HEK293 (cell line): ENCODE measurements around the gene STK10.

Source experiments
- CTCF ChIA-PET: fragments of 350-600 bp; formaldehyde crosslinking; extraction: SDS; loops from one replicate; lab custom pipeline; 2021; ENCODE audit warnings: antibody characterized with exemption; lab: Yijun Ruan, JAX
- POLR2A ChIA-PET: fragments of 300-600 bp; formaldehyde crosslinking; extraction: SDS; loops from one replicate; lab custom pipeline; 2020; ENCODE audit warnings: antibody characterized with exemption, inconsistent platforms; lab: Yijun Ruan, JAX
- H3K27ac ChIP-seq: fragments of 200-500 bp; sonication (Bioruptor generic); 2 replicates; pipeline ENCODE4 v1.5.1; 2014; ENCODE audit warnings: low read depth, low read length, control low read depth, inconsistent platforms; ENCODE audit errors: extremely low read depth
- H3K36me3 ChIP-seq, 2 experiments: fragments of 200-500 bp in 1 of 2; sonication (Bioruptor generic) in 1 of 2; 1 replicate in 1 of 2; 2 replicates in 1 of 2; pipeline ENCODE4 v1.5.1; 2014 to 2017; ENCODE audit warnings: inconsistent platforms in 2 of 2, low read length in 2 of 2; ENCODE audit not compliant: control insufficient read depth in 2 of 2, insufficient read depth in 1 of 2
- H3K4me1 ChIP-seq: fragments of 200-500 bp; sonication (Bioruptor generic); 2 replicates; pipeline ENCODE4 v1.5.1; 2014; ENCODE audit warnings: mild to moderate bottlenecking, low read length, inconsistent platforms; ENCODE audit not compliant: control insufficient read depth, insufficient read depth
- H3K4me3 ChIP-seq: 2 replicates; pipeline ENCODE4 v1.5.1; 2011; ENCODE audit warnings: low read depth, mild to moderate bottlenecking, control low read depth, low read length, moderate library complexity
- H3K9me3 ChIP-seq: fragments of 200-500 bp; sonication (Bioruptor generic); 2 replicates; pipeline ENCODE4 v1.5.1; 2014; ENCODE audit warnings: low read depth, low read length, inconsistent platforms; ENCODE audit not compliant: control insufficient read depth, insufficient read depth
- BCL6B ChIP-seq: fragments of 450-650 bp; formaldehyde crosslinking; IDR thresholded peaks from 2 replicates; pipeline ENCODE4 v1.5.1; 2017; ENCODE audit warnings: missing biosample characterization, missing genetic modification characterization
- CTCF ChIP-seq: fragments of 450-650 bp; formaldehyde crosslinking; IDR thresholded peaks from 2 replicates; pipeline ENCODE4 v1.5.1; 2016; ENCODE audit warnings: missing biosample characterization, missing genetic modification characterization
- KLF8 ChIP-seq: fragments of 450-650 bp; formaldehyde crosslinking; IDR thresholded peaks from 2 replicates; pipeline ENCODE4 v1.5.1; 2016; ENCODE audit warnings: missing biosample characterization, missing genetic modification characterization
- OSR2 ChIP-seq: fragments of 450-650 bp; formaldehyde crosslinking; IDR thresholded peaks from 2 replicates; pipeline ENCODE4 v1.5.1; 2016; ENCODE audit warnings: missing biosample characterization, missing genetic modification characterization
- RBAK ChIP-seq: fragments of 450-650 bp; formaldehyde crosslinking; IDR thresholded peaks from 2 replicates; pipeline ENCODE4 v1.5.1; 2016; ENCODE audit warnings: missing biosample characterization, missing genetic modification characterization
- SP7 ChIP-seq: fragments of 450-650 bp; formaldehyde crosslinking; IDR thresholded peaks from 2 replicates; pipeline ENCODE4 v1.5.1; 2016; ENCODE audit warnings: missing biosample characterization, missing genetic modification characterization
- ZBTB1 ChIP-seq: fragments of 450-650 bp; formaldehyde crosslinking; IDR thresholded peaks from 2 replicates; pipeline ENCODE4 v1.5.1; 2016; ENCODE audit warnings: missing biosample characterization, missing genetic modification characterization
- ZBTB11 ChIP-seq: fragments of 450-650 bp; formaldehyde crosslinking; conservative IDR thresholded peaks from 2 replicates; pipeline ENCODE4 v1.5.1; 2016; ENCODE audit warnings: low read depth, missing biosample characterization, missing genetic modification characterization
- ZFHX2 ChIP-seq: fragments of 450-650 bp; formaldehyde crosslinking; conservative IDR thresholded peaks from 2 replicates; pipeline ENCODE4 v1.5.1; 2016; ENCODE audit warnings: missing biosample characterization, missing genetic modification characterization
- ZNF274 ChIP-seq, 2 experiments: fragments of 200-500 bp in 1 of 2; fragments of 450-650 bp in 1 of 2; sonication (Bioruptor generic) in 1 of 2; formaldehyde crosslinking in 1 of 2; IDR thresholded peaks; 2 replicates each; pipeline versions ENCODE4 v1.5.1 to v1.6.1; 2014 to 2016; ENCODE audit warnings: borderline replicate concordance in 1 of 2, inconsistent platforms in 1 of 2, low read length in 1 of 2, missing biosample characterization in 1 of 2, missing genetic modification characterization in 1 of 2
- ZNF335 ChIP-seq: fragments of 450-650 bp; formaldehyde crosslinking; conservative IDR thresholded peaks from 2 replicates; pipeline ENCODE4 v1.5.1; 2016; ENCODE audit warnings: missing biosample characterization, missing genetic modification characterization
- ZNF341 ChIP-seq: fragments of 450-650 bp; formaldehyde crosslinking; IDR thresholded peaks from 2 replicates; pipeline ENCODE4; 2016; ENCODE audit warnings: low read depth, missing biosample characterization, missing genetic modification characterization
- ZNF394 ChIP-seq: fragments of 450-650 bp; formaldehyde crosslinking; IDR thresholded peaks from 2 replicates; pipeline ENCODE4 v1.5.1; 2016; ENCODE audit warnings: missing biosample characterization, missing genetic modification characterization, mild to moderate bottlenecking, moderate library complexity, borderline replicate concordance
- ZNF404 ChIP-seq: fragments of 450-650 bp; formaldehyde crosslinking; IDR thresholded peaks from 2 replicates; pipeline ENCODE4 v1.5.1; 2017; ENCODE audit warnings: missing biosample characterization, missing genetic modification characterization
- ZNF600 ChIP-seq: fragments of 450-650 bp; formaldehyde crosslinking; IDR thresholded peaks from 2 replicates; pipeline ENCODE4 v1.5.1; 2016; ENCODE audit warnings: missing biosample characterization, missing genetic modification characterization
- ZNF610 ChIP-seq: fragments of 450-650 bp; formaldehyde crosslinking; IDR thresholded peaks from 2 replicates; pipeline ENCODE4 v1.5.1; 2016; ENCODE audit warnings: missing biosample characterization, missing genetic modification characterization, borderline replicate concordance
- ZNF677 ChIP-seq: fragments of 450-650 bp; IDR thresholded peaks from 2 replicates; pipeline ENCODE4 v1.5.0; 2018; ENCODE audit warnings: missing biosample characterization, mild to moderate bottlenecking, missing genetic modification characterization, moderate library complexity
- ZNF692 ChIP-seq: fragments of 450-650 bp; formaldehyde crosslinking; IDR thresholded peaks from 2 replicates; pipeline ENCODE4 v1.5.1; 2016; ENCODE audit warnings: missing biosample characterization, missing genetic modification characterization
- ZNF704 ChIP-seq: fragments of 450-650 bp; formaldehyde crosslinking; IDR thresholded peaks from 2 replicates; pipeline ENCODE4 v1.5.1; 2016; ENCODE audit warnings: missing biosample characterization, missing genetic modification characterization
- ZNF707 ChIP-seq: fragments of 450-650 bp; formaldehyde crosslinking; IDR thresholded peaks from 2 replicates; pipeline ENCODE4 v1.5.1; 2016; ENCODE audit warnings: missing biosample characterization, missing genetic modification characterization
- ZNF776 ChIP-seq: fragments of 450-650 bp; formaldehyde crosslinking; IDR thresholded peaks from 2 replicates; pipeline ENCODE4 v1.5.0; 2017; ENCODE audit warnings: missing biosample characterization, missing genetic modification characterization, borderline replicate concordance
- ZSCAN5A ChIP-seq: fragments of 450-650 bp; formaldehyde crosslinking; IDR thresholded peaks from 2 replicates; pipeline ENCODE4 v1.5.1; 2016; ENCODE audit warnings: missing biosample characterization, missing genetic modification characterization

STK10 gene

GRCh38 chr5:171999877-172000276, 188.1 kb downstream of the STK10 start (continued):
- TF ChIP-seq ZNF341, result no peak
- no peak for TF ChIP-seq ZBTB1
- no peak for TF ChIP-seq ZNF610 (tag by site-specific recombination)
- TF ChIP-seq ZNF335, result no peak

- Histone ChIP-seq H3K4me3 (no peak overlapping the region), H3K4me1 (peaks cover 30% of the 10 kb centered on the region), H3K36me3 (peaks cover 9 to 11% of the 10 kb centered on the region in 2 experiments; a peak in 2 of 3 replicates), H3K27ac (no peak overlapping the region), H3K9me3 (no peaks in the 10 kb centered on the region)
- POLR2A ChIA-PET, result interaction anchor here (0.7 kb wide), 1 partner anchor 106 kb away, joined by 3 read pairs; no protein-coding TSS in a partner anchor
- CTCF ChIA-PET, result interaction anchor here (0.5 kb wide), 1 partner anchor 189 kb away, joined by 3 read pairs; no protein-coding TSS in a partner anchor
- TF ChIP-seq ZNF704 (tag by site-specific recombination) (no peak), ZSCAN5A (tag by site-specific recombination) (no peak), ZNF692 (tag by site-specific recombination) (no peak)
Measured at GRCh38 chr5:171999100-171999499, 188.9 kb downstream of the STK10 start.

- H3K9me3 ChIP-seq, result no peaks in the 10 kb centered on the region
- ChIA-PET POLR2A (interaction anchor here (2.8 kb wide), 1 partner anchor 10 kb away, joined by 19 read pairs; the partner anchor contains the start of gene FBXW11), CTCF (interaction anchor here (0.6 to 3.2 kb wide), 4 partner anchors 9 to 588 kb away, joined by 3 to 18 read pairs (median 4); partner anchors contain the start of gene FBXW11)
- no peak overlapping the region for H3K27ac ChIP-seq
- H3K36me3 ChIP-seq, result peaks cover 9 to 11% of the 10 kb centered on the region in 2 experiments; a peak in 2 of 3 replicates
- no peak overlapping the region for H3K4me3 ChIP-seq
- peaks cover 17% of the 10 kb centered on the region for H3K4me1 ChIP-seq
- TF ChIP-seq OSR2 (no peak), ZNF394 (tag by site-specific recombination) (no peak), ZNF404 (no peak), SP7 (tag by site-specific recombination) (no peak), KLF8 (no peak), ZBTB11 (tag by site-specific recombination) (no peak), BCL6B (tag by site-specific recombination) (no peak), ZNF274 (IDR thresholded peaks at IDR 0.05; ENCODE audit: low read length) (no peak), ZNF274 (tag by site-specific recombination; IDR thresholded peaks at IDR 0.05; ENCODE audit: borderline replicate concordance) (no peak), ZNF707 (tag by site-specific recombination) (no peak), ZNF776 (tag by site-specific recombination) (no peak), ZFHX2 (tag by site-specific recombination) (no peak), ZNF600 (no peak), CTCF (tag by site-specific recombination) (no peak), ZNF677 (tag by site-specific recombination) (no peak), RBAK (tag by site-specific recombination) (no peak)
Measured at GRCh38 chr5:171997011-171997410, 191.0 kb downstream of the STK10 start.
